IPS-18c (cell line): Measurements from ENCODE around the gene SCEL.

ENCODE experiments used
- H3K4me3 ChIP-seq: 2 replicates; pipeline ENCODE4 v1.7.0; 2013; ENCODE audit warnings: low read depth, mild to moderate bottlenecking, low read length, moderate library complexity; ENCODE audit not compliant: insufficient read depth
- H3K9me3 ChIP-seq: one replicate; pipeline ENCODE4 v1.6.1; 2013; ENCODE audit warnings: mild to moderate bottlenecking, low read length, moderate library complexity; ENCODE audit not compliant: control insufficient read depth, insufficient read depth

Gene SCEL

GRCh38 chr13:77535448-77535847 lies at the start of gene SCEL:
Gene SCEL, plus strand, starts transcription at chr13:77535706. Its CDS starts 20,170 bp downstream, at chr13:77555876.
- H3K4me3 ChIP-seq, result no peak within 1 kb of the TSS
- H3K9me3 ChIP-seq, result no peaks in the 10 kb centered on the region

- Histone ChIP-seq H3K9me3 (no peaks in the 10 kb centered on the region), H3K4me3 (no peak overlapping the region)
Observed at GRCh38 chr13:77489566-77490337, 45.8 kb upstream of the SCEL start.

GRCh38 chr13:77492982-77493381 lies 42.5 kb upstream of the SCEL start:
- H3K4me3 ChIP-seq, result no peak overlapping the region
- no peaks in the 10 kb centered on the region for H3K9me3 ChIP-seq

GRCh38 chr13:77494226-77494625 lies 41.3 kb upstream of the SCEL start:
- Histone ChIP-seq H3K4me3 (no peak overlapping the region), H3K9me3 (no peaks in the 10 kb centered on the region)

GRCh38 chr13:77497350-77497749 lies 38.2 kb upstream of the SCEL start:
- H3K9me3 ChIP-seq, result no peaks in the 10 kb centered on the region
- H3K4me3 ChIP-seq, result no peak overlapping the region

GRCh38 chr13:77497835-77498234 lies 37.7 kb upstream of the SCEL start:
- Histone ChIP-seq H3K4me3 (no peak overlapping the region), H3K9me3 (no peaks in the 10 kb centered on the region)

- Histone ChIP-seq H3K4me3 (no peak overlapping the region), H3K9me3 (no peaks in the 10 kb centered on the region)
Observed at GRCh38 chr13:77502104-77502720, 33.3 kb upstream of the SCEL start.

GRCh38 chr13:77503398-77503797 lies 32.1 kb upstream of the SCEL start:
- no peak overlapping the region for H3K4me3 ChIP-seq
- H3K9me3 ChIP-seq, result no peaks in the 10 kb centered on the region

GRCh38 chr13:77506874-77507273 lies 28.6 kb upstream of the SCEL start:
- Histone ChIP-seq H3K9me3 (no peaks in the 10 kb centered on the region), H3K4me3 (no peak overlapping the region)

- H3K9me3 ChIP-seq, result no peaks in the 10 kb centered on the region
- no peak overlapping the region for H3K4me3 ChIP-seq
Observed at GRCh38 chr13:77507931-77508776, 27.4 kb upstream of the SCEL start.

GRCh38 chr13:77508959-77509620 lies 26.4 kb upstream of the SCEL start:
- Histone ChIP-seq H3K4me3 (no peak overlapping the region), H3K9me3 (no peaks in the 10 kb centered on the region)

- Histone ChIP-seq H3K9me3 (no peaks in the 10 kb centered on the region), H3K4me3 (no peak overlapping the region)
Observed at GRCh38 chr13:77510156-77510555, 25.4 kb upstream of the SCEL start.

- no peaks in the 10 kb centered on the region for H3K9me3 ChIP-seq
- H3K4me3 ChIP-seq, result no peak overlapping the region
Observed at GRCh38 chr13:77511552-77511951, 24.0 kb upstream of the SCEL start.

GRCh38 chr13:77513719-77514335 lies 21.7 kb upstream of the SCEL start:
- Histone ChIP-seq H3K4me3 (no peak overlapping the region), H3K9me3 (no peaks in the 10 kb centered on the region)

GRCh38 chr13:77514336-77514726 lies 21.2 kb upstream of the SCEL start:
- Histone ChIP-seq H3K9me3 (no peaks in the 10 kb centered on the region), H3K4me3 (no peak overlapping the region)

GRCh38 chr13:77515785-77516184 lies 19.7 kb upstream of the SCEL start:
- Histone ChIP-seq H3K9me3 (no peaks in the 10 kb centered on the region), H3K4me3 (no peak overlapping the region)

- H3K4me3 ChIP-seq, result no peak overlapping the region
- no peaks in the 10 kb centered on the region for H3K9me3 ChIP-seq
Observed at GRCh38 chr13:77516342-77516789, 19.1 kb upstream of the SCEL start.
